ENCODE results near the gene ZXDC. TPM values are rescaled to one million over a fixed set of nuclear protein-coding genes. Genes with fewer than 3 reads are reported as not detected.

The ZXDC gene
- total and polyA plus RNA-seq, 2 donors from 2014 or later: 11.4 to 44.8 TPM

GRCh38 chr3:126433105-126433430 lies 42.6 kb downstream of the ZXDC start:
- no peak for FAIRE-seq
- Histone ChIP-seq H3K4me3 (ENCODE audit: low read length in 3 of 3) (no peak overlapping the region), H3K4me1 (ENCODE audit: control insufficient read depth in 2 of 3, insufficient read depth in 2 of 3, low read depth in 1 of 3, low read length in 3 of 3) (no peaks in the 10 kb centered on the region), H3K27me3 (ENCODE audit: control insufficient read depth, insufficient read depth, low read length) (no peaks in the 10 kb centered on the region), H3K9me3 (ENCODE audit: control insufficient read depth in 2 of 3, insufficient read depth in 1 of 3, low read length in 3 of 3) (peaks cover 0 to 13% (median 2%) of the 10 kb centered on the region in 3 donors), H3K9ac (ENCODE audit: low read length in 3 of 3) (no peak overlapping the region), H3K36me3 (ENCODE audit: control insufficient read depth in 2 of 3, insufficient read depth in 3 of 3, low read length in 3 of 3) (peaks cover 0 to 17% (median 0%) of the 10 kb centered on the region in 3 donors), H3K27ac (ENCODE audit: low read depth in 2 of 2, low read length in 2 of 2) (no peak overlapping the region)
- no peak for TF ChIP-seq CTCF (IDR thresholded peaks at IDR 0.05; ENCODE audit: borderline replicate concordance, extremely low read depth, insufficient read depth)
- DNase-seq: peak in 3 of 5 donors; percentile 3 to 54 (median 17)
- intact Hi-C loops (cut with DNase I): no loop called here

GRCh38 chr3:126432361-126433104 lies 43.2 kb downstream of the ZXDC start:
- H3K4me1 ChIP-seq (ENCODE audit: control insufficient read depth in 2 of 3, insufficient read depth in 2 of 3, low read depth in 1 of 3, low read length in 3 of 3): no peaks in the 10 kb centered on the region
- peak in 1 of 5 donors; percentile 2 for DNase-seq
- H3K27me3 ChIP-seq (ENCODE audit: control insufficient read depth, insufficient read depth, low read length): no peaks in the 10 kb centered on the region
- no peak overlapping the region for H3K27ac ChIP-seq (ENCODE audit: low read depth in 2 of 2, low read length in 2 of 2)
- intact Hi-C loops (cut with DNase I): no loop called here
- no peak for TF ChIP-seq CTCF (IDR thresholded peaks at IDR 0.05; ENCODE audit: borderline replicate concordance, extremely low read depth, insufficient read depth)
- no peak for FAIRE-seq
- peaks cover 0 to 17% (median 0%) of the 10 kb centered on the region in 3 donors for H3K36me3 ChIP-seq (ENCODE audit: control insufficient read depth in 2 of 3, insufficient read depth in 3 of 3, low read length in 3 of 3)
- H3K9ac ChIP-seq (ENCODE audit: low read length in 3 of 3): no peak overlapping the region
- peaks cover 0 to 17% (median 2%) of the 10 kb centered on the region in 3 donors for H3K9me3 ChIP-seq (ENCODE audit: control insufficient read depth in 2 of 3, insufficient read depth in 1 of 3, low read length in 3 of 3)
- H3K4me3 ChIP-seq (ENCODE audit: low read length in 3 of 3): no peak overlapping the region

GRCh38 chr3:126431103-126431534 lies 44.6 kb downstream of the ZXDC start:
- Histone ChIP-seq H3K4me3 (ENCODE audit: low read length in 3 of 3) (no peak overlapping the region), H3K36me3 (ENCODE audit: control insufficient read depth in 2 of 3, insufficient read depth in 3 of 3, low read length in 3 of 3) (peaks cover 0 to 5% (median 0%) of the 10 kb centered on the region in 3 donors), H3K27me3 (ENCODE audit: control insufficient read depth, insufficient read depth, low read length) (no peaks in the 10 kb centered on the region), H3K9me3 (ENCODE audit: control insufficient read depth in 2 of 3, insufficient read depth in 1 of 3, low read length in 3 of 3) (peaks cover 0 to 20% (median 2%) of the 10 kb centered on the region in 3 donors), H3K9ac (ENCODE audit: low read length in 3 of 3) (no peak overlapping the region), H3K4me1 (ENCODE audit: control insufficient read depth in 2 of 3, insufficient read depth in 2 of 3, low read depth in 1 of 3, low read length in 3 of 3) (no peaks in the 10 kb centered on the region), H3K27ac (ENCODE audit: low read depth in 2 of 2, low read length in 2 of 2) (no peak overlapping the region)
- no peak for TF ChIP-seq CTCF (IDR thresholded peaks at IDR 0.05; ENCODE audit: borderline replicate concordance, extremely low read depth, insufficient read depth)
- FAIRE-seq (no peak), DNase-seq (peak in 2 of 5 donors; percentile 2 to 13)
- intact Hi-C loops (cut with DNase I): no loop called here
